Urinary bladder (tissue), 4 donors: ENCODE measurements around the gene CIT. TPM values are rescaled to one million over a fixed set of nuclear protein-coding genes. Genes with fewer than 3 reads are reported as not detected.

ENCODE experiments used
- DNase-seq: peaks from one replicate; pipeline ENCODE4 v3.0.0-alpha.2; 2015; ENCODE audit errors: extremely low spot score
- H3K27ac ChIP-seq: one replicate; pipeline ENCODE4 v1.5.1; 2013; ENCODE audit warnings: low read depth, mild to moderate bottlenecking, moderate library complexity
- H3K36me3 ChIP-seq: one replicate; pipeline ENCODE4 v1.6.1; 2013; ENCODE audit warnings: mild to moderate bottlenecking, moderate library complexity; ENCODE audit not compliant: insufficient read depth
- H3K4me1 ChIP-seq: one replicate; pipeline ENCODE4 v1.6.1; 2013; ENCODE audit warnings: mild to moderate bottlenecking, moderate library complexity; ENCODE audit not compliant: insufficient read depth
- H3K4me3 ChIP-seq: one replicate; pipeline ENCODE4 v1.5.1; 2013; ENCODE audit warnings: low read depth, low read length
- WGBS: extraction: QIAGEN DNeasy Blood & Tissue Kit; methylation state at CpG from one replicate; pipeline ENCODE4 v1.1.7; 2013; 5-methylcytosine and 5-hydroxymethylcytosine counted together
- polyA plus RNA-seq: library from polyadenylated mRNA; stranded (reverse); fragments of 200-250 nt; gene quantifications from one replicate; pipeline ENCODE4 v1.2.3, GENCODE V29; 2013
- total RNA-seq: library from RNA; depleted of rRNA; stranded (reverse); fragments of >200 nt; gene quantifications from one replicate; pipeline ENCODE4 v1.2.3, GENCODE V29; 2014
- donor health status: healthy with polysubstance abuse.
- donor health status: healthy.

Gene CIT
- total and polyA plus RNA-seq, 2 donors: 1.7 to 23.3 TPM

- Histone ChIP-seq H3K4me1 (no peaks in the 10 kb centered on the region), H3K27ac (no peak overlapping the region), H3K4me3 (no peak overlapping the region), H3K36me3 (no peaks in the 10 kb centered on the region)
- WGBS: 91% methylated on average over 4 of the region's 4 CpGs
- no peak for DNase-seq
Measured at GRCh38 chr12:119772431-119772830, 104.7 kb downstream of the CIT start.

DNA sequence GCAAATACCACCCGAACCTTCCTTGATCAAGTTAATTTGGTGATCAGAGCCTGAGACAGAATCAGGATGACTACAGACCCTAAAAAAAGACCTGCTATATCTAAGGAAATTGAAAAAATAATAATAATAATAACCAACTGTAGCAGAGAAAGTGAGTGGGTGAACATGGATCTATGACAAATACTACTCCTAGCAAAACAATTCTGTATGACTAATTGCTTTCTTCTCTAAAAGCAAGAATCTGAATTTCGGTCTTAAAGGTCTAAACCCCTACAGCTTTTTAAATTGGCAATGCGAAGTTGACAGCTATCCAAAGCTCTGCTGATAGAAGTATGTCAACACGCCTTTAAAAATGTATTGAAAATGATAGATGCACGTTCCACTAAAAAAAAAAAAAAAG lies 107.0 kb downstream of the CIT start:
- Histone ChIP-seq H3K4me1 (no peaks in the 10 kb centered on the region), H3K27ac (no peak overlapping the region), H3K4me3 (no peak overlapping the region), H3K36me3 (no peaks in the 10 kb centered on the region)
- WGBS: 96% methylated on average over 5 of the region's 5 CpGs
- DNase-seq: no peak

DNA sequence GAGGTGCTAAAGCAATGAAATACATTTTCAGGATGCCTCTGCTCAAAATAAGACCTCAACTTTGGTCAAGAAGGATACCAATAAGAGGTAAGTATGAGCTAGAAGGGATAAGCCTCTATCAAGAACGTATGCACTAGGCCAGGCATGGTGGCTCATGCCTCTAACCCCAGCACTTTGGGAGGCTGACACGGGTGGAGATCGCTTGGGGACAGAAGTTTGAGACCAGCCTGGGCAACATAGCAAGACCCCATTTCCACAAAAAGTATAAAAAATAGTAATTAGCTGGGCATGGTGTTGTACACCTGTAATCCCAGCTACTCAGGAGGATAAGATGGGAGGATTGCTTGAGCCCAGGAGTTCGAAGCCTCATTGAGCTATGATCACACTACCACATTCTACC lies 114.5 kb downstream of the CIT start:
- H3K36me3 ChIP-seq: no peaks in the 10 kb centered on the region
- no peak overlapping the region for H3K4me3 ChIP-seq
- WGBS: 95% methylated on average over 4 of the region's 4 CpGs
- no peaks in the 10 kb centered on the region for H3K4me1 ChIP-seq
- DNase-seq: no peak
- H3K27ac ChIP-seq: no peak overlapping the region

- Histone ChIP-seq H3K4me3 (no peak overlapping the region), H3K36me3 (no peaks in the 10 kb centered on the region), H3K27ac (no peak overlapping the region), H3K4me1 (no peaks in the 10 kb centered on the region)
- DNase-seq: no peak
- 96% methylated on average over 4 of the region's 4 CpGs for WGBS
Measured at GRCh38 chr12:119758722-119759121, 118.4 kb downstream of the CIT start.

DNA sequence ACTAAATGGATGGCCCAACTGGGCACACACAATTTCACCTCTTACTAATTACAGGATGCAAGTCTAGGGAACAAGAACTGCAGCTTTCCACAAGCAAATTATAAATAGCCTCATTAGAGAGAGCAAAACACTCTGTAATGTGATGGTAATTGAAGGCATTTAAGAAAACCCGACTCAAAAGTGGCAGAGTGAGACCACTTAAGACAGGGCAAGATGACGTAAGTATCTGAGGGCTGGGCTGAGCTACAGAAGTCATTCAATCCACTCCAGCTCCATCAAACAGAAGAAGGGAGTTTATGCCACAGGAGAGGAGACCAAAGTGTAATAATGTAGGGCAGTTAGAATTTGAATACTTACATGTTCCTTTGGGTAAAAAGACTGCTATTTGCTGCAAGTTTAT lies 118.9 kb downstream of the CIT start:
- Histone ChIP-seq H3K4me3 (no peak overlapping the region), H3K36me3 (no peaks in the 10 kb centered on the region), H3K4me1 (no peaks in the 10 kb centered on the region), H3K27ac (no peak overlapping the region)
- DNase-seq: no peak
- 93% methylated on average over 2 of the region's 2 CpGs for WGBS

- no peaks in the 10 kb centered on the region for H3K4me1 ChIP-seq
- WGBS: 97% methylated on average over 9 of the region's 9 CpGs
- no peak overlapping the region for H3K27ac ChIP-seq
- DNase-seq: no peak
- no peaks in the 10 kb centered on the region for H3K36me3 ChIP-seq
- H3K4me3 ChIP-seq: no peak overlapping the region
Measured at GRCh38 chr12:119751961-119752360, 125.2 kb downstream of the CIT start.

- Histone ChIP-seq H3K4me1 (no peaks in the 10 kb centered on the region), H3K4me3 (no peak overlapping the region), H3K36me3 (no peaks in the 10 kb centered on the region), H3K27ac (no peak overlapping the region)
- WGBS: 23% methylated on average over 4 of the region's 4 CpGs
- DNase-seq: no peak
Measured at GRCh38 chr12:119749666-119750065, 127.5 kb downstream of the CIT start.

DNA sequence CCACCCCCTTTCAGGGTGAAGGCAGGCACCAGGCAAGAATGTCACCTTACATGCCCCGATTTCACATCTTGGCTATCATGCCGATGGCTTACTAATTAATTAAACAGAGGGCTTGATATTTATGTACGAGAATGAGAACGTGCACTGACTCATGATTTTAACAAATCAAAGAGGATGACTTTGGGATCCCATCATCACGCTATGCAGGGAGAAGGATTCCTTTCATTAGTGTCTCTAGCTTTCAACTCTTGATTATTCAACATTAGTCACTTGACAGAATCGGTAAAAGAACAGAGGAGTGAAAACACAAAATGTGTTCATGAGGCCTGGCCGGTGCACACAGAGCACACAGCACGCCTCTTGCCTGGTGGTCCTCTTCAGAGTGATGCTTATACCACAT lies 128.6 kb downstream of the CIT start:
- no peaks in the 10 kb centered on the region for H3K36me3 ChIP-seq
- no peaks in the 10 kb centered on the region for H3K4me1 ChIP-seq
- H3K4me3 ChIP-seq: no peak overlapping the region
- H3K27ac ChIP-seq: no peak overlapping the region
- DNase-seq: no peak
- WGBS: 93% methylated on average over 8 of the region's 8 CpGs

DNA sequence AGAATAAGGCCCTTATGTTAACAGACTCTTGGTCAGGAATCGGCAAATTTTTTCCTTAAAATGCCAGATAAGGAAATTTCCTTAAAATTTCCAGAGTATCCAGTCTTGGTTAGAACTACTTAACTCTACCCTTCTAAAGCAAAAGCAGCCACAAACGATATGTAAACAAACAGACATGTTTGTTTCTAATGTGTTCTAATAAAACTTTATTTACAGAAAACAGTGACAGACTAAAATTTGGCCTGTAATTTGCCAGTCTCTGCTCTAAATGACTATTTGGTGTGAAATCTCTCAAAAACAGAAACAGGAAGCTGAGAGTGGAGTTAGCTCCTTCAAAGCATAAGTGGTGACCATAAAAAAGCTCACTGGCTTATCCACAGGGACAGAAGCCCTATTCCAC lies 131.0 kb downstream of the CIT start:
- H3K4me1 ChIP-seq: no peaks in the 10 kb centered on the region
- H3K27ac ChIP-seq: no peak overlapping the region
- no peak for DNase-seq
- no peaks in the 10 kb centered on the region for H3K36me3 ChIP-seq
- no peak overlapping the region for H3K4me3 ChIP-seq
- 97% methylated on average over 2 of the region's 2 CpGs for WGBS

DNA sequence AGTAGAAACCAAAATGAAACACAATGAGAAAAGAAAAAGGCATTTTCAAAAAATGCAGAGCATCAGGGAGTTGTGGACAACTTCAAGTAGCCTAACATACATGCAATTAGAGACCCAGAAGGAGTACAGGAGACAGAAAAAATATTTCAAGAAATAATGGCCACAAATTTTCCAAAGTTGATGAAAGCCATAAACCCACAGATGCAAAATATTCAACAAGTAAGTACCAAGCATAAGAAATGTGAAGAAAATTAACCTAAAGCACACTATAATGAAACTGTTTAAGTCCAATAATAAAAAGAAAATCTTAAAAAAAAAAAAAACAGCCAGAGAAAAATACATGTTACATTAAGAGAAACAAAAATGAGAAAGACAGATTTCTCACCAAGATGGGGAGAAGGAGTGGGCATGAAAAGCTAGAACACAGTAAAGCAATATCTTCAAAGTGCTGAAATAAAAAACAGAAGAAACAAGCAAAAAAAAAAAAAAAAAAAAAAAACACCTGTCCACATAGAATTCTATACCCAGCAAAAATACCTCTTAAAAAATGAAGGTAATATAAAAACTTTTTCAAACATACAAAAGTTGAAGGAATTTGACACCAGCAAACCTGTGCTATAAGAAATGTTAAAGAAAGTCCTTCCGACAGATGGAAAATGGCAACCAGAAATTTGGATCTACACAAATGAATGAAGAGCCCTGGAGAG lies 132.1 kb downstream of the CIT start:
- DNase-seq: no peak
- H3K4me3 ChIP-seq: no peak overlapping the region
- no peaks in the 10 kb centered on the region for H3K4me1 ChIP-seq
- H3K36me3 ChIP-seq: no peaks in the 10 kb centered on the region
- no peak overlapping the region for H3K27ac ChIP-seq
- 99% methylated on average over 1 of the region's 1 CpG for WGBS

GRCh38 chr12:119742700-119743099 lies 134.4 kb downstream of the CIT start:
- no peaks in the 10 kb centered on the region for H3K36me3 ChIP-seq
- WGBS: 94% methylated on average over 3 of the region's 3 CpGs
- H3K4me1 ChIP-seq: no peaks in the 10 kb centered on the region
- no peak overlapping the region for H3K4me3 ChIP-seq
- no peak overlapping the region for H3K27ac ChIP-seq
- no peak for DNase-seq

- no peak overlapping the region for H3K4me3 ChIP-seq
- H3K27ac ChIP-seq: no peak overlapping the region
- 92% methylated on average over 4 of the region's 4 CpGs for WGBS
- no peak for DNase-seq
- no peaks in the 10 kb centered on the region for H3K36me3 ChIP-seq
- no peaks in the 10 kb centered on the region for H3K4me1 ChIP-seq
Measured at GRCh38 chr12:119740830-119741229, 136.3 kb downstream of the CIT start.

GRCh38 chr12:119735079-119735478 lies 142.0 kb downstream of the CIT start:
- DNase-seq: no peak
- WGBS: 99% methylated on average over 17 of the region's 17 CpGs
- Histone ChIP-seq H3K4me1 (no peaks in the 10 kb centered on the region), H3K4me3 (no peak overlapping the region), H3K27ac (no peak overlapping the region), H3K36me3 (no peaks in the 10 kb centered on the region)

- no peak overlapping the region for H3K27ac ChIP-seq
- H3K36me3 ChIP-seq: no peaks in the 10 kb centered on the region
- WGBS: 95% methylated on average over 13 of the region's 13 CpGs
- DNase-seq: no peak
- no peak overlapping the region for H3K4me3 ChIP-seq
- no peaks in the 10 kb centered on the region for H3K4me1 ChIP-seq
Measured at GRCh38 chr12:119730381-119730780, 146.7 kb downstream of the CIT start.

DNA sequence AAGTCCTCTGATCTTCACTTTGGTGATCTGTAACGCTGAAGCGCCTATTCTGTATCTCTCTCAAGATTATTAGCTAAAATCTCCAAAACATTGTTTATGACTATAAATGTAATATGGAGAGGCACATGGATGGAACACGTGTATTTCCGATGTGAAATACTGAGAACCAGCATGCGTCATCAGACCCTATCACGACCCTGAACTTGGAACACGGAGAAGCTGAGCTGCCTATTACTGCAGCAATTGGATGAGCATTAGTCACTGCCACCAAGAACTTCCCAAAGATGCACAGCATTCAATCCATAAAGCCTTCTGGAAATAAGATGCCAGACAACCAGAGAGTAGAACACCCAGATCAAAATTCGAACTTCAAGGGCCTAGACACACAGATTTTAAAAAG lies 147.2 kb downstream of the CIT start:
- Histone ChIP-seq H3K36me3 (no peaks in the 10 kb centered on the region), H3K4me3 (no peak overlapping the region), H3K27ac (no peak overlapping the region), H3K4me1 (no peaks in the 10 kb centered on the region)
- DNase-seq: no peak
- 96% methylated on average over 8 of the region's 8 CpGs for WGBS
